SK-N-MC (cell line): ENCODE measurements around the gene P4HB.

Experiments
- EZH2 ChIP-seq: fragments of 200-600 bp; sonication (generic); IDR thresholded peaks from one replicate; pipeline ENCODE4 v1.6.1; 2017; ENCODE audit warnings: antibody characterized with exemption
- POLR2AphosphoS5 ChIP-seq: IDR thresholded peaks from 2 replicates; pipeline ENCODE4 v1.6.1; 2012; ENCODE audit warnings: mild to moderate bottlenecking, low read depth, low read length, borderline replicate concordance

DNA sequence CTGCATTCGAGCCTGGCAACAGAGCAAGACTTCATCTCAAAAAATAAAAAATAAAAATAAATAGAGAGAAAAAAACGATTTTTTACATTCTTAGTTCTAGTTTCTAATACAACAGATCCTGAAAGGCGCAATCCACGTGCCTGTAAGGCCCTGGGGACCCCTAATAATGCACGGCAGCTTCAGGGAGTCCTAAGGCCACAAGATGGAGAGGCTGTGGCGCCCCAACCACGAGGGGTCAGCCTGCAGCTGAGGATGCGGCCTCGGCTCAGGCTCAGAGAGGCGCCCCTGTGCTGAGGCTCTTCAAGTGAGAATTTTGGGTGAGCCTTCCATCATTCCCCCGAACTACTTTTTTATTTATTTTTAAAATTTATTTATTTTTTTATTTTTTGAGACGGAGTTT is 10.9 kb downstream of the P4HB start:
- no peak for TF ChIP-seq POLR2AphosphoS5
- no peak for TF ChIP-seq EZH2
